Heart right ventricle (tissue), 16 donors: Measurements from ENCODE around the gene HERPUD1. TPM values are rescaled to one million over a fixed set of nuclear protein-coding genes. Genes with fewer than 3 reads are reported as not detected.

ENCODE experiments used
- ATAC-seq, 8 donors: fragments of 200-7000 bp; cut with Tn5 transposase; one replicate each; pipeline ENCODE4 v1.9.1; 2020; ENCODE audit warnings: mild to moderate bottlenecking in 8 of 8, moderate library complexity in 8 of 8, moderate number of reproducible peaks in 1 of 8
- DNase-seq, 2 donors: peaks; one replicate each; pipeline ENCODE4 v3.0.0-alpha.2; 2020
- H3K27ac ChIP-seq, 10 donors: fragments of 200-600 bp; sonication (generic) in 2 of 10; one replicate each; pipeline versions ENCODE4 v1.5.0 to v1.8.0; 2020 to 2022; ENCODE audit warnings: mild to moderate bottlenecking in 3 of 10
- H3K27me3 ChIP-seq, 7 donors: fragments of 200-600 bp; one replicate each; pipeline ENCODE4 v1.8.0; 2021 to 2022; ENCODE audit warnings: mild to moderate bottlenecking in 2 of 7
- H3K36me3 ChIP-seq, 9 donors: fragments of 200-600 bp; sonication (generic) in 1 of 9; one replicate each; pipeline versions ENCODE4 v1.5.0 to v1.8.0; 2020 to 2022; ENCODE audit warnings: mild to moderate bottlenecking in 2 of 9
- H3K4me1 ChIP-seq, 9 donors: fragments of 200-600 bp; sonication (generic) in 1 of 9; one replicate each; pipeline versions ENCODE4 v1.5.0 to v1.8.0; 2020 to 2022; ENCODE audit warnings: mild to moderate bottlenecking in 4 of 9
- H3K4me3 ChIP-seq, 10 donors: fragments of 200-600 bp; sonication (generic) in 2 of 10; one replicate each; pipeline versions ENCODE4 v1.5.0 to v1.8.0; 2020 to 2022; ENCODE audit warnings: mild to moderate bottlenecking in 7 of 10, moderate library complexity in 2 of 10
- H3K9me3 ChIP-seq, 11 donors: fragments of 200-600 bp in 10 of 11; sonication (generic) in 2 of 11; one replicate each; pipeline versions ENCODE4 v1.5.0 to v1.8.0; 2013 to 2022; ENCODE audit warnings: mild to moderate bottlenecking in 2 of 11, control low read depth in 1 of 11, moderate library complexity in 1 of 11
- WGBS, 2 donors: extraction: QIAGEN DNeasy Blood & Tissue Kit; methylation state at CpG; one replicate each; pipeline ENCODE4 v1.1.7; 2013; ENCODE audit warnings: inconsistent platforms in 1 of 2; 5-methylcytosine and 5-hydroxymethylcytosine counted together
- intact Hi-C, 10 donors: fragments of 100-400 bp; cut with DNase I; formaldehyde crosslinking; loops; one replicate each; pipeline versions ENCODE4 v1.11.1 to v1.14.2; 2022
- polyA plus RNA-seq, 2 donors: library from polyadenylated mRNA; stranded (reverse); fragments of 200-250 nt; gene quantifications; one replicate each; pipeline ENCODE4 v1.2.3, GENCODE V29; 2013
- total RNA-seq, 10 donors: library from RNA; stranded (reverse); fragmentation: NEBNext Ultra II Directional in 3 of 10; extraction: Animal tissue kit (Norgen Biotek cat#: 25700) in 3 of 10; gene quantifications; one replicate each; pipeline versions ENCODE4 v1.2.1 to v1.2.4, GENCODE V29; 2021 to 2023
- TF ChIP-seq, protein P1 (sequence below), 9 donors: fragments of 200-600 bp; sonication (generic) in 2 of 9; IDR thresholded peaks; one replicate each; pipeline versions ENCODE4 v1.5.0 to v1.8.0; 2021 to 2022; ENCODE audit warnings: antibody characterized with exemption in 9 of 9, mild to moderate bottlenecking in 5 of 9, moderate library complexity in 1 of 9
- donor health status: Arrhythmogenic right ventricular cardiomyopathy.
- donor health status: ischemic (EF 13 %, LVEDD 7.1; RV severe dilation, severe dysfunction).
- donor health status: healthy with polysubstance abuse.
- donor health status: DM: no; HTN: yes; CAD: no.
- donor health status: DM: no; HTN: no; CAD: no.
- donor health status: ischemic (EF 25% LVEDD 6.9; RV normal size, moderate dysfunction).
- donor health status: ischemic (EF 25% LVEDD 5.7; RV mildly dilated, moderate dysfunction).
- donor health status: healthy.
- donor health status: DM: yes; HTN: yes; CAD: no.
- donor health status: Ischemic cardiomyopathy.
- donor health status: ischemic (EF 35%, LVEDD 5.7; RV mildly dilated, moderate dysfunction).
- donor health status: nonischemic (EF 11% LVEDD 7.7; RV severe dilation, severe dysfunction).
- donor health status: DM: yes; HTN: yes; CAD: no.
- donor health status: PGD.
- donor health status: ischemic (EF 29% LVEDD 5.4; RV normal size, mild dysfunction).
- donor health status: nonischemic (EF 23%, LVEDD 6.1; RV moderate dilation, normal function).

The HERPUD1 gene
- total and polyA plus RNA-seq, 12 donors: 29.6 to 175 (median 128) TPM

DNA sequence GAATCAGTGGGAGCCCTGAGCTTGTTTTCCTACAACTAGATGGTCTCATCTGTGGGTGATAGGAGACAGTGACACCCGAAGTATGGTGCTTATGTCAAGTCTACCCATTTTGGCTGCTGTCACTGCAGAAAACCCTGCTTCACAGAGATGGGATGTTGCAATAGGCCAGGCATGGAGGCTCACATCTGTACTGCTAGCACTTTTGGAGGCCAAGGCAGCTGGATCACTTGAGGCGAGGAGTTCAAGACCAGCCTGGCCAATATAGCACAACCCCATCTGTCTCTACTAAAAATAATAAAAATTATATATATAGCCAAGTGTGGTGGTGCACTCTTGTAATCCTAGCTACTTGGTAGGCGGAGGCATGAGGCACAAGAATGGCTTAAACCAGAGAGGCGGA is 2.3 kb upstream of the HERPUD1 start:
- H3K4me1 ChIP-seq: peaks cover under 1 to 25% (median 23%) of the 10 kb centered on the region in 9 donors
- 93 to 97% methylated on average over 4 of the region's 4 CpGs for WGBS, 2 donors
- intact Hi-C loops: loop anchor here in 3 of 10 donors (5.0 to 10.0 kb wide), 2 partner anchors 62 to 515 kb away; partner anchors contain the start of genes SLC12A3 (in 2 of the 3), CIAPIN1 (in 1 of the 3) and COQ9 (in 1 of the 3)

DNA sequence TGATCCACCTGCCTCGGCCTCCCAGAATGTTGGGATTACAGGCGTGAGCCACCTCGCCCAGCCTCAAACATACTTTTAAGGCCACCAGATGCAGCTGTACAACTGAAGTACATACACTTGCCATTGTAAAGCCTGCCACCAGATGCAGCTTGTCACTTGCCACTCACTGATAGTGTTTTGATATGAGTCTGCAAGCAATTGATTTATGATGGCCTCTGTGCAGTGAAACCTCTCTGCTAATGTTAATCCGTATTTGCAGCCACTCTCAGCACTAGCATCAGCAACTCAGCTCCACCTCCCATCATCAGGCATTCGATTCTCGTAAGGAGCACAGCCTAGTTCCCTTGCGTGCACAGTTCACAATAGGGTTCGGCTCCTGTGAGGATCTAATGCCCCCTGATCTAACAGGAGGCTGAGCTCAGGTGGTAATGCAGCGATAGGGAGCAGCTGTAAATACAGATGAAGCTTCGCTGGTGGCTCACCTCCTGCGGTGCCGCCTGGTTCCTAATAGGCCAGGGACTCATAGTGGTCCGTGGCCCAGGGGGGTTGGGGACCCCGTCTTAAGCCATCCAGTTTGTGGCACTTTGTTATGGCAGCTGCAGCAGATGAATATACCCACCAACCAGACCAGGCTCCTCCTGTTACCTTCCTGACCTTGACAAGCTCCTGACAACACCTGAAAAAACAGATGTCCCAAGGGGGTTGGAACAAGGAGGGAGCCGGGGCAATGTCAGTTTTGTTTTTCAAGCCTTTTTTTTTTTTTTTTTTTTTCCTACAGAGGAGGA is 1.3 kb upstream of the HERPUD1 start:
- 81 to 85% methylated on average over 15 of the region's 15 CpGs for WGBS, 2 donors
- H3K4me1 ChIP-seq: peaks cover 5 to 36% (median 33%) of the 10 kb centered on the region in 9 donors
- H3K27me3 ChIP-seq: no peaks in the 10 kb centered on the region
- intact Hi-C loops: loop anchor here in 3 of 10 donors (5.0 to 10.0 kb wide), 2 partner anchors 63 to 514 kb away; partner anchors contain the start of genes SLC12A3 (in 2 of the 3), CIAPIN1 (in 1 of the 3) and COQ9 (in 1 of the 3)
- peak overlapping the region in 2 of 10 donors; percentile 93 to 96 for H3K4me3 ChIP-seq
- no peak for DNase-seq
- no peak for ATAC-seq
- H3K36me3 ChIP-seq: peaks cover 0 to 22% (median 1%) of the 10 kb centered on the region in 9 donors
- H3K27ac ChIP-seq: peak overlapping the region in 9 of 10 donors; percentile 96 to 100 (median 99)
- TF ChIP-seq, protein P1, sequence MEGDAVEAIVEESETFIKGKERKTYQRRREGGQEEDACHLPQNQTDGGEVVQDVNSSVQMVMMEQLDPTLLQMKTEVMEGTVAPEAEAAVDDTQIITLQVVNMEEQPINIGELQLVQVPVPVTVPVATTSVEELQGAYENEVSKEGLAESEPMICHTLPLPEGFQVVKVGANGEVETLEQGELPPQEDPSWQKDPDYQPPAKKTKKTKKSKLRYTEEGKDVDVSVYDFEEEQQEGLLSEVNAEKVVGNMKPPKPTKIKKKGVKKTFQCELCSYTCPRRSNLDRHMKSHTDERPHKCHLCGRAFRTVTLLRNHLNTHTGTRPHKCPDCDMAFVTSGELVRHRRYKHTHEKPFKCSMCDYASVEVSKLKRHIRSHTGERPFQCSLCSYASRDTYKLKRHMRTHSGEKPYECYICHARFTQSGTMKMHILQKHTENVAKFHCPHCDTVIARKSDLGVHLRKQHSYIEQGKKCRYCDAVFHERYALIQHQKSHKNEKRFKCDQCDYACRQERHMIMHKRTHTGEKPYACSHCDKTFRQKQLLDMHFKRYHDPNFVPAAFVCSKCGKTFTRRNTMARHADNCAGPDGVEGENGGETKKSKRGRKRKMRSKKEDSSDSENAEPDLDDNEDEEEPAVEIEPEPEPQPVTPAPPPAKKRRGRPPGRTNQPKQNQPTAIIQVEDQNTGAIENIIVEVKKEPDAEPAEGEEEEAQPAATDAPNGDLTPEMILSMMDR (IDR thresholded peaks at IDR 0.05): no peak
- H3K9me3 ChIP-seq: no peaks in the 10 kb centered on the region

More for the DNA sequence above, 2.3 kb upstream of the HERPUD1 start:
- Histone ChIP-seq H3K4me3 (no peak overlapping the region), H3K27me3 (no peaks in the 10 kb centered on the region), H3K9me3 (no peaks in the 10 kb centered on the region), H3K36me3 (peaks cover 0 to 12% (median 0%) of the 10 kb centered on the region in 9 donors), H3K27ac (no peak overlapping the region)
- TF ChIP-seq, protein P1 (IDR thresholded peaks at IDR 0.05): no peak
- no peak for DNase-seq
- no peak for ATAC-seq

DNA sequence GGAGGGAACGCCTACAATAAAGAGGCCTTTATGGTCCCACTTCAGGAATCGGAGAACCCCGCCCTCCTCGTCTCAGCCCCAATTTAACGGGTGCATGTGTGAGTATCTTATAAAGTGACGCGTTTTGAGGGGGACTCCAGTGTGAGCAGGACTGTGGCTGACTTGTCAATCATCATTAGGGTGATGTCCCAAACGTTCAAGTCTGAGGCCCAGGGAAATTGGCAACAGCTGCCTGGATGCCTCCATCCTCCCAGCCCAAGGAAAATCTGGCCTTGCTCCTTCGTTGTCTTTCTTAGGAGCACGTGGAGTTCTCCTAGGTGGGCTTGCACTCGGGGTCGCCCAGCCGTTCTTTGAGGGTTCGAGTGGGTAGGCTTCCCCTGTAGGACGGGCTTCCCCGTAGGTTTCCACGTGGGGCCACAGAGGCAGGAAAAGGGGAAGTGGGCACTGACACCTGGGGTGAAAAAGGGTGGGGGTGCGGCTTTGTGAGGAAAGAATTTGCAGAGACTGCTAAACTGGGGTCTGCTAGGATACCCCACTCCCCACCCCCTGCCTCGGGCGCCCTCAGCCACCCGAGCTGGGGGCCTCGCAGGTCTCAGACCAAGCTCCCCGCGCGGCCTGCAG is 561 bp upstream of the HERPUD1 start:
- 22 to 24% methylated on average over 25 of the region's 25 CpGs for WGBS, 2 donors
- Histone ChIP-seq H3K27ac (peak overlapping the region; percentile 95 to 100 (median 99)), H3K9me3 (no peaks in the 10 kb centered on the region), H3K36me3 (peaks cover 0 to 29% (median 8%) of the 10 kb centered on the region in 9 donors), H3K4me1 (peaks cover 8 to 43% (median 40%) of the 10 kb centered on the region in 9 donors), H3K27me3 (no peaks in the 10 kb centered on the region), H3K4me3 (peak overlapping the region; percentile 61 to 100 (median 95))
- TF ChIP-seq, protein P1 (IDR thresholded peaks at IDR 0.05): no peak
- intact Hi-C loops: loop anchor here in 3 of 10 donors (5.0 to 10.0 kb wide), 2 partner anchors 64 to 513 kb away; partner anchors contain the start of genes SLC12A3 (in 2 of the 3), CIAPIN1 (in 1 of the 3) and COQ9 (in 1 of the 3)
- DNase-seq (peak in 1 of 2 donors; percentile 22), ATAC-seq (peak in 3 of 8 donors; percentile 0 to 1 (median 0))
